ENCODE results near the gene GRID1.
"Not testable (repeated sequence)": the region's sequence is repeated elsewhere in the genome, so short reads cannot be mapped to it uniquely, and the experiment has no call there.

The GRID1 gene

DNA sequence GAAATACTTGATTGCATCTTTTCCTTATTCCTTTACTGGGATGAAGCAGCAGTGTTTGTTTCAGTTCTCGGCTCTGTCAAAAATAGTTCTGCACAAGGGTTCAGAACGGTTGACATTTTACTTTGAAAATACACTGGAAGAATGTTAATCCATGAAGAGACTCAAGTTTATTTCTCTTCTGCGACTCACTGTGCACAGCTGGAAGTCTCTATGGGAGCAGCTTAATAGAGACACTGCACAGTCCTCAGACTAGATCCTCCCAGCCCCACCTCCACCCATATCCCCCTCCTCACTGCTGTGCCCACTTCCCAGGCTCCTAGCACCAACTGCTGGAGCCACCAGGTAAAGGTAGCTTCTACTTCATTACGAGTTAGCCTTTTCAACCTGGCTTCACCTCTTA is 517.8 kb downstream of the GRID1 start:
- DNase-seq (ENCODE audit: low read depth, low spot score), result no peak

DNA sequence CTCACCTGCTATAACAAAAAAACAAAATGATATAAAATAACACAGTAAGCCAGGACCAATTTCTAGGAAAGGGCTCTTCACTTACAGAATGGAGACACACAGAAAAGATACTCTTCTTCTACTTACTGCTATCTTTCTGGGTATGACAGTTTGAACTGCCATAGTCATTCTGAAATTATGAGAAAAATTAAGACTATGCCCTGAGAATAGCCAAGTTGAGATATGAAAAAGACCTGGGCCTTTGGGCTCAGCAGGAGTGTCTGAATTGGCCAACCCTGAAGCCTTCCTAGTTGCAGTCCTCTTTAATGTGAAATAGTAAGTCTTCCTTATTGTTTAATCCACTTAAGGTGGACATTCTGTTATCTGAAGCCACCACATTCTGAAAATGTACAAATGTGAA is 519.5 kb downstream of the GRID1 start:
- no peak for DNase-seq (ENCODE audit: low read depth, low spot score)

DNA sequence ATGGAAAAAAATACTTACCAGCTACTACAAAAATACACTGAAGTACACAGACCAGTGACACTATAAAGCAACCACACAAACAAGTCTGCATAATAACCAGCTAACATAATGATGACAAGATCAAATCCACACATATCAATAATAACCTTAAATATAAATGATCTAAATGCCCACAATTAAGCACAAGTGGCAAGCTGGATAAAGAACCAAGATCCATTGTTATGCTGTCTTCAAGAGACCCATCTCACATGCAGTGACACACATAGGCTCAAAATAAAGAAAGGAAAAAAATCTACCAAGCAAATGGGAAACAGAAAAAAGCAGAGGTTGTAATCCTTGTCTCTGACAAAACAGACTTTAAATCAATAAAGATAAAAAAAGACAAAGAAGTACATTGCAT is 527.9 kb downstream of the GRID1 start:
- DNase-seq (ENCODE audit: low read depth, low spot score), result not testable (repeated sequence)

DNA sequence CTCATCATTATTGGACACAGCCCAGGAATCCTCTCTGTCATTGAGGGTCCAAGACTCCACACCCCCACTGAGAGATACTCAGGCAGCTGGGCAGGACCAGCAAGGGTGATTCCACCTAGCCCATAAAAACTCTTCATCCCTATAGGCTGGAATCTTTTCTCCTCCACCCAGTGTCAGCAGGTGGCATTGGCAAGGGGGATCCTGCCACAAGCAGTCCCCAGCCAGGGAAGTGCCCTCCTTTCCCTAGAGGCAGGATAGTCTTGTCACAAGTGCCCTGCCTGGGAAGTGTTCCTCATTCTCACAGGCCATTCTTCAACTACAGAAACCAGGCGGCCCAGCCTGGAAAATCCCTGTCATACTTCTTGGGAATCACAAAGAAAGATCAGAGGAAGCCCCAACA is 533.6 kb downstream of the GRID1 start:
- no peak for DNase-seq (ENCODE audit: low read depth, low spot score)

DNA sequence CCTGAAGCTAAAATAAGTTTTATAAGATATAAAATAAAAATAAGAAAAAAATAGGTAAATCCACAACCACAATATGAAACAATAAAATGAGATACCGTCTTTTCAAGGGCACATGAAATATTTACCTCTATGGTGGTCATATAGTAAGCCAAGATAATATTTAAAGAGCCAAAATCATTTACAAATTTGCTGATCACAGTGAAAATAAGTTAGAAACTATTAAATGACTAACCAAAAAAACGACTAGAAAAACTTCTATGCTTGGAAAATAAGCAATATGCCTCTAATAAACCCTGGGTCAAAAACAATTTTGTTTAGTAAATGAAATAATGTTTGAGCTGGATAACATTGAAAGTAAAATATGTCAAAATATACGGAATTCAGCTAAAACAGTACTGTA is 535.2 kb downstream of the GRID1 start:
- DNase-seq (ENCODE audit: low read depth, low spot score), result no peak

DNA sequence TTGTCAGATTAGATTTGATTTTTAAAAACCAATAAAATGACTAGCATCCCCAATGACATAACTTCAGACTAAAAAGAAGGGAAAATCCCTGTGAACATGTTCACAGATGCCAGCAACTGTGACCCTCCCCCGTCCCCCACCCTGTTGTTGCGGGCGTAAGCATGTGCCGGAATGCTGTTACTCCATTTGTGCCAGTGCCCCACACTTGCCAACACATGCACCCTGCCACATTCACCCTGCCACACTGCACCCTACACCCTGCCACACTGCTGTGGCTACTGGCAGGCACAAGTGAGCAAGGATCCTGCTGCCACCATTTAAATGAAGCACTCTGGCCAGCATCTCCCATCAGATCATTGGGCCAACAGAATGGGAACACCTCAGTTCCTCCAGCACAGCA is 540.2 kb downstream of the GRID1 start:
- DNase-seq (ENCODE audit: low read depth, low spot score), result no peak

DNA sequence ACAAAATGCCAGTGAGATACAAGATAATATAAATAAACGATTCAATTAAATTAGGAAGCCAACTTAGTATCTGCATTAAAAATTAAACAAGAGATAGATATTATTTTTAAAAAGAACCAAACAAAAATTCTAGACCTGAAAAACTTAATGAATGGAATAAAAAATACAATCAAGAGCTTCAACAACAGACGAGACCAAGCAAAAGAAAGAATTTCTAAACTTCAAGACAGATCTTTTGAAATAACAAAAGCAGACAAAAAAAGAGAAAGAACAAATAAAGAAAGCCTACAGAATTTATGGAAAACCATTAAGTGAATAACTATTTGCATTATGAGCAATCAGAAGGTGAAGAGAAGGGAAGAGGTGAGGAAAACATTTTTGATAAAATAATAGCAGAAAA is 555.2 kb downstream of the GRID1 start:
- DNase-seq (ENCODE audit: low read depth, low spot score), result no peak

DNA sequence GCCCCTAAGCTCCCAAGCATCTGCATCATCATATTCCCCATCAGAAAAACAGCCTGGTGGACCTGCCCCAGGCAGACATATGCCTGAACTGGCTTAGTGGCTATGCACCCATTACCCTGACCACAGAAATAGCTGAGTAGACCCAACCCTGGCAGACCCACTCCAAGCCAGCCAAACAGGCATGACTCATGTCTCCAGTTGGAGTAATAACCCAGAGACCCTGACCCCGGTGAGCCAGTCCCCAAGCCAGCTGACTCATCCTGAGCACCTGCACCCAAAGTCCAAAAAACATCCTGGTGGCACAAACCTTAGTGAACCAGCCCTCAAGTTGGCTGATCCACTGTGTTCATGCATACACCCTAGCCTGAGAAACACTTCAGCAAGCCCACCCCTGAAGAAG is 555.9 kb downstream of the GRID1 start:
- no peak for DNase-seq (ENCODE audit: low read depth, low spot score)

DNA sequence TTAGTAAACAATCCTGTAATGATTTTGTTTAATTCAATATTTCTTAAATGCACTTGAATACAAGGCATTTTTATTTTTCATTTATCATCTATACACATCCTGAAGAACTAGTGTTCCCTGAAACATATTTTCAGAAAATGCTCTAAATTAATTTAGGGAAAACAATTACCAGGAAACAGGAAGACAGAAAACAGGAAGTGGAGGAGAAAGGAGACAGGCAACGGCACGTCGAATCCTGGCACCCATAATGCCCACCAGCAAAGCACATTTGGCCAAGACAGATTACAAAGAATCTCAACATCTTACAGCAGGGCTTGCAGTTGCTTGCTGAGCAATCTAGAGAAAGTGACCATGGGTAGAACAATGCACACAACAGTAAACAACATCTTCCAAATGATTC is 571.1 kb downstream of the GRID1 start:
- DNase-seq (ENCODE audit: low read depth, low spot score), result no peak

DNA sequence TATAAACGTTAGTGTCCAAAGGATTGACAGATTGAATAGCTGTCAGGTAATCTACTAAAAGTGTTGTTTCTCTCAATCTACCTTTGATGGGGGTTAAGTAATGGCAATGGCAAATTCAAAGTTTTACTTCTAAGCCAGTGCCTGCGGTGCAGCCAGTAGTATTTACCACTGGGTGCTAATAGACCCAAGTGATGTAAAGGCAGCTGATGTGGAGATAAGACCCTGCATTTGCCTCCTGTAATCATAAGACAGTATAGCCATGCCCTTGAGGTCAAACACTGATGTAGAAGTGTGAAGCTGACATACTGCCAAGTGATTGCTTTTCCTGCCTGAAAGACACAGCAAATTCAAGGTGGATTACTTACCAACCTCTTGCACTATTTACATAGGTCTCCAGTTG is 572.0 kb downstream of the GRID1 start:
- DNase-seq (ENCODE audit: low read depth, low spot score), result no peak

DNA sequence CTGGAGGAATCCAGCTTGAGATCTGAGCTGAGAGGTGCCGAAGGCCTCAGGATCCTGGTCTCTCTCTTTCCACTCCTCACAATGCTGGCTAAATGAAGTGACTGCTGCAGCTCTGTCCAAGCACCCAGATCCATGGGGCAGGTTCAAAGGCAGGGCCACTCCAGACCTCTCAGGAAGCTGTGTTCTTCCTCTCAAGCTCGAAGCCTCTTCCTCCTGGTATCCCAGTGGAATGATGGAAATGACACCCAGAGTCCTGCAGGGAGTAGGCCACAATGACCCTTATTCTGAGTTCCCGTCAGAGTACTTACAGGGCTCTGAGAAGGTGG is 574.1 kb downstream of the GRID1 start:
- DNase-seq (ENCODE audit: low read depth, low spot score), result no peak

DNA sequence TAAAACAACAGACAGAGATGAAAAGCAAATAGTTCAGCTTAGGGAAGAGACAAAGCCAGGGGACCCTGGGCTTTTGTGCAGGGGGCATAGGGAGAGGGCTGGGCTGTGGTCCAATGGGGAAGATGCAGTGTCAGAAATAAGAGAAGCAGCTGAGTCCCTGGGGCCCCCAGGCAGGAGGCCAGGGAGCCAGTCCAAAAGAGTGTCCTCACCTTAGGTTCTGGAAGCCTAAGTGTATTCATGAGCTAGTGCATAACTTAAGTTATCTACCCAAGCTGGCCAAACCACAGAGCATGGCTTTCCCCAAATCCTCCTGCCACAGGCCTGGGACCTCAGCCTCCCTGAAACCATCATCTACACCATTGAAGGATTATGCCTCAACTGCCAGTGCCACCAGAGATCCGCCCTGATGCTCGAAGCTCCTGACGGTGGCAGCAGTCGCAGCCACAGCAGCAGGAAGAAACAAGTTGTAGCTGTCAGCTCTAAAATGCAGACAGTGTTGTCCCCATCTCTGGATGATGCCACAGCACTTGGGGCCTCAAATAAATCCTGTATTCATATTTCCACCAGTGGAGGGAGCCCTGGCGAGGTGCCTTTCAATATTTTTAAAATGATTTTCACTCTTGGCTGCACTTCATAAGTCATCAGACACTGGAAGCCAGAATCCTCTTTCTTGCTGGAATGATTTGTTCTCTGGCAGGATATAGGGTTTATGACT is 574.6 kb downstream of the GRID1 start:
- DNase-seq (ENCODE audit: low read depth, low spot score), result peak; percentile 5

DNA sequence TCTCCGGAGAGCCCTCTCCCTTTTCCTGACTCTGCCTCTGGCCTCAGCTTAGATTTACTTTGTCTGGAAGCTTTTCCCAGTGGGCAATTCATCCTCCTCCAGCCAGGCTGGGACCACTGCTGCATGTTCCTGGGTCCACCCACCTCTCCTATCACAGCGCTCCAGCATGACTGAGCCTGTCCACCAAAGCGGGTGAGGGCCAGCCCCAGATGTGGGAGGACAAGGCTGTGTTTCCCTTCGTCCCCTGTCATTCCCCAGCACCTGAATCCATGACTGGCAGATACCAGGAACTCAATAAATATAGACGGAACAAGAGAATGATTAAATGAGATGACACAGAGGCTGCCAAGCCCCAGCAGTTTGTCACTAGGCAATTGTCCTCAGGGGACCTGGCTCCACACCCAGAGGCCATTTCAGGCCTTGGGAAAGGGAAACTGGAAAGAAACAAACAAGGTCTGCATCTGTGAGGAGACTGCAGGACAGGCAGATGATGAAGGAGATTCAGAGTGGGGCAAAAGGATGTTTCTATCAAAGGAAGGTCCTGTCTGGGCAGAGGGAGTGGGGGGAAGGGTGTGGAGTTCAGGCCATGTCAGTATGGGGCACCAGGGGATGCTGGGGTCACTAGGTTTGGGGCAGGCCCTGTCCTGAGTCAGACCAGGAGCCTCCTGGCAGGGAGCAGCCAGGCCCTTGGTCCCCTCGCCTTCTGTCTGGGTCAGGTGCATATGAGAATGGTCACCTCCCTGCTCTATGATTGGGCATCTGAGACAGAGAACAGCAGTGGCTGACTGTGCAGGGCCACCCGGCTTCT is 576.4 kb downstream of the GRID1 start:
- DNase-seq (ENCODE audit: low read depth, low spot score), result no peak

DNA sequence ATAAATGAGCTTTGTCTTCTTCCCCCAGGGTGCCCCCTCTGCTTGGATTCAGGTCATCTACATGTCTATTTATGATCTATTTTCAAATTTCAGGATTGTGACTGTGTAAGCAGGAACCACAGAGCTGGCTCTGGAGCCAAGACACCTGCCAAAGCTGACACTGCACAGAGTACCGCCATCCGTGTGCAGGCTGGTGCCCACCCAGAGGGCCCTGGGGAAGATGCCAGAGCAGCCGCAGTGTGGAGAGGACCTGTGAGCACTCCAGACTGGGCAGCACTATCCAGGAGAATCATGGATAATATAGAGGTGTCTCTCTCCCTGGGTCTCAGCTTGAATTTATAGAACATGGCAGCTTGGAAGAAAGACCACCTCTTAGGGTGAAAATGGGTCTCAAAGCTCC is 577.5 kb downstream of the GRID1 start:
- DNase-seq (ENCODE audit: low read depth, low spot score), result no peak

DNA sequence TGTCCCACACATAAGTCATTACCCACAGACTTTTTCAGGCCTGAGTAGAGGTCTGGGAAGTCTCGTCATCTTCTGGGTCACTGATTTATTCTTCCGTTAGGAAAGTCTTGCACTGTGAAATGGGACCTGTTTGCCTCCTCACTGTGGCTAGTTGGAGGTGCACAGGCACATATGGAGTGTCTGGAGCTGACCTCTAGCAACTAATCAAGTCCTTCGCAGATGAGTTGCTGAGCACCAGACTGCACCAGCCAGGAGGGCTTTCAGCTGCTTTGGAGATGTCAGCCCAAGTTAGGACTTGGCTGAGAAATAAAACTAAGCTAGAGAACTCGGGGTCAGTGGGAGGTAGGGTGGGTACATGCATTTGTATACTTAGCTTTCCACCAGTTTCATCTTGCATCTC is 578.0 kb downstream of the GRID1 start:
- no peak for DNase-seq (ENCODE audit: low read depth, low spot score)

DNA sequence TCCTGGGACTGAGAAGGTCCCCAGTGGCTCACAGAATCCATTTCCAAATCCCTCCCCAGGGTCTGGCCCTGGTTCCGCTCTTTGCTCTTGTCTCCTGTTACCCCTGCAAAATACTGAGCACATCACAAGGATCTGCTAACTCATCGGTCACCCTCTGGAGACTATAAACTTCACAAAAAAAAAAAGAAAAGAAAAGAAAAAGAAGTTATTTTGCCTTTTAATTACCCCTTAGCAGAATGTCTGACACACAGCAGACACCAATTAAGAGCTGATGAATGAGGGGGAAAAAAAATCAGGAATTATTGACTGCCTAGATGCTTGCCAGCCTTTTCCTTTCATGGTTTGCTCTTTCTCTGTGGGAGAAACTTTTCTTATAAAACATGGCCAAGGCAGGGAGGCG is 578.7 kb downstream of the GRID1 start:
- no peak for DNase-seq (ENCODE audit: low read depth, low spot score)

DNA sequence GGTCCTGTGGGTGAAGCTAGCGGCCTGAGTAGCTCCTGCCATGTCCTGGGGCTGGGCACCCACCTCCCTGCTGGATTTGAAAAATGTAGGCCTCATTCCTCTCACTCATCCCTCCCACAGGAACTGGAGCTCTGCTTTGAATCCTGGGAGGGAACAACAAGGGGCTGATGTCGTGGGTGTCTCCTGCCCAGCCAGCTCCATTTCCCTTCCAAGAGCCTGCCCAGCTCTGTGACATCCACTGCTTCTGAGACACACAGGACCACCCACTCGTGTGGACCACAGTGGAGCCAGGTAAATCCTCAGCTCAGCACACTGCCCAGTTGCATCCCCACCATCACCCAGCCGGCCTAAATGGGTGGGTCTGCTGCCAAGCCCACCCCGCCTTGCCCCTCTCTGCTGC is 579.2 kb downstream of the GRID1 start:
- DNase-seq (ENCODE audit: low read depth, low spot score), result no peak

DNA sequence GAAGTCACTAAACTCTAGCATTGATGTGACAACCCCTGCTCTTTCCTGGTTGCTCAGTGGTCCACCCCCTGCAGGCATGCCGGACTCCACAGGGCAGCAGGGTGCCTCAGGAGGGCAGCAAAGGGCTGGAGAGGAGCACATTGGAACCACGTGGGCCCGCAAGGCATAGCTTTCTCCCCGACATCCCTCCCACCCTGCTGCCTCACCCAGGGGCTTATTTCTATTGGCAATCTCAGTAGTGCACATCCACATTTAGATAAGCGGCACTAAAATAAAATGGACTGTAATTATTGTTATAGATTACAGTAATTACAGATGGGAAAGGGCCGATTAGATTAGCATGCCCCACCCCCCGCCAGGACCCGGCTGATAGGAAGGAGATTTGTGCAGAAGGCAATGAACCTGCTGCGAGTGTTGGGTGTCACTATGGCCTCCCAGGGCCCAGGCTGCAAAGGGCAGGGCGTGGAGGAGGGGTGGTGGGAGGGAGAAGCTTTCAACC is 580.1 kb downstream of the GRID1 start:
- no peak for DNase-seq (ENCODE audit: low read depth, low spot score)

DNA sequence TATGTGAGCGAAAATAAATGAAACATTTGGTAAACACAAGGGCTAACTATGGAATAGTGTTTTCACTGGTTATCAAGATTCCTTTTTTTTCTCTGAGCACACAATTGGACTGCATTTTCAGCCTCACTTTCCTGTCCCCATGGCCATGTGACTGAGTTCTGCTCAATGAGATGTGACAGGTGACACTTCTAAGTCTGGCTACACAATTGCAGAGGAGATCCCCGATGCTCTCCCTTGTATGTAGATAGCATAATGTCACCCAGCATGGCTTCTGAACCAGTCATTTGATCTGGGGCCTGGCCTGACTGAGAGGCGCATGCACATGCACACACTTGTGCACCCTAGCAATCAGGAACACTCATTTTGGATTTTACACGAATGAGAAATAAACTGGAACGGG is 581.8 kb downstream of the GRID1 start:
- no peak for DNase-seq (ENCODE audit: low read depth, low spot score)

DNA sequence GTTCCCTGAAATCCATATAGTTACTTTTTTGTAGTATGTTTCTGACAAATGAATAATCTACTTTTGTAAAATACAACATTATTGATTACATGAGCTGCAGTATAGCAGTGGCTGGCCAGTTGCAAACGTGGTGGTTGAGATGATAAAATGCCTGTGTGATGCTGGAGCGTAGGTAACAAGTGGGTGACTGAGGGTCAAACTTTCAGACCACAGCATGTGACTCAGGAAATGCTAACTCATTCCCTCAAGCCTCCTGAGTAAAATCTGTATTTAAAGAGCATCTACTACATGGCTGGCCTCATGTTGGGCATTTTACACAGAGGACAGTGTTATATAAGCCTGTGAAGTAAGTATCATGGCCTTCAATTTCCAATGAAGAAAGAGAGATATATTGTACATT is 585.2 kb downstream of the GRID1 start:
- no peak for DNase-seq (ENCODE audit: low read depth, low spot score)

DNA sequence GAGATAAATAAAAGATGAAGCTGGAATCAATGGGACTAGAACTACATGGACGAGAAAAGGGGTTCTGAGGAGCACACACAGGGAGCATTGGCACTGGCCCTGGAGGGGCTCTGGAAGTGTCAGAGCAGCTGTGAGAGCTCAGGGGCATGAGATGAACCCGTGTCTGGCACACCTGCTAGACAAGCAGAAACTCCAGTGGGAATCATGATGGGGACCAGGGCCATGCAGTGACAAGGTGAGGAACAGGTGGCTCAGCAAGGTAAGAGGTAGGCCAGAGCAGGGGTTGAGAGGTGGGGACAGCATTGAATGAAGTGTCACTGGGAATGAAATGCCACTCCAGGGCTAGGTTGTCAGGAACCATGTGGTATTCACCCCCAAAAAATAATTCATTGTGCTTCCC is 588.5 kb downstream of the GRID1 start:
- DNase-seq (ENCODE audit: low read depth, low spot score), result no peak

DNA sequence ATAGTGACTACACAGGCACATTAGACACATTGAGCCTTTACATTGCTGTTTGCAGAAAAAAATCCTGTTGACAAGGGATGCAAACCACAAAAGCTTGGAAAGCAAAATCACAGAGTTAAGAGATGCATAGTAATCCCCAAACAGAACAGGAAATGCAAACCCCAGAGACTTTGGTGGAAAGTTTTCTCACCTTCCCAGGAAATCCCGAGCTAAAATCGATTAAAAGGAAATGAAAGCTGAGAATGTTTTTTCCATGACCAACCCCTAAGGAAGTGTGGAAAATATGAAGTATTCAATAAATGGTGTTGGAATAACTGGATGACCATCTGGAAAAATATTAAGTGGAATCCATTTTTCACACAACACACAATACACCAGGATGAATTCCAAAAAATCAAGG is 598.7 kb downstream of the GRID1 start:
- DNase-seq (ENCODE audit: low read depth, low spot score), result no peak

DNA sequence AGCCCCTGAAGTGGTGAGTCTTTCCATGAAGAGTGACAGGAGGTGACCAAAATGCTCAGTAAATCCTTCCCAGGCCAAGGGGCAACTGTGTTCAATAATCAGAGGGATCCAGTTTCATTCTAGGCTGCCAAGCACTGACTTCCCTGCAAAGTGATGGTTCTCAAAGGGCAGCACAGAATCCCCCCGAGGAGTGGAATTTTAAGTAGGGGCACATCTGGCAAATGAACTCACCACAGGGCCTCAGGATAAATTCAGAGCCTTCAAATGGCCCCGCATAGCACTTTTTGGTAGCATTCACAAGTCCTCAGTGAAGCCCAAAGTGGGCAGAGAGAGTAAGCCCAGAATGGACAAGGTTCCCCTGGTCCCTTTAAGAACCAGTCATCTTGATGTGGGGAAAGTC is 602.5 kb downstream of the GRID1 start:
- DNase-seq (ENCODE audit: low read depth, low spot score), result no peak

Measured in astrocyte of the hippocampus (primary cell).